HG02588 (cell line): ENCODE data around the gene ASIC2.

Experiments used
- ATAC-seq: cut with Tn5 transposase; IDR thresholded peaks from one replicate; pipeline ENCODE4 v1.9.1; 2021; ENCODE audit warnings: mild to moderate bottlenecking, moderate library complexity; ENCODE audit not compliant: unreplicated experiment

The ASIC2 gene

DNA sequence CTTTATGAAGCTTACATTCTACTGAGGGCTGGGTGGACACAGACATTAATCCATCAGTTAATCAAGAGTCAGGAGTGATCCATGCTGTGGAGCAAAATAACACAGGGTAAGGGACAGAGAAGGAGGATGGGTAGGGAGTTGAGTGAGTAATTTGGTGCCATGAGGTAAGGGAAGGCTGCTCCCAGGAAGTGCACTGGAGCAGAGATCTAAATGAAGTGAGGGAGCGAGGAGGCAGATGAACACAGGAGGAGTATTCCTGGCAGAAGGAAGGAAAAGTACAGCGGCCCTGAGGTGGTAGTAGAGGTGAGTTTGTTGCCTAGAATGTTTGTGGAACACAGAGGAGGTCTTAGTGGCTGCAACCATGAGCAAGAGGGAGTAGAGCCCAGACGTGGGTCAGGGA, 34.8 kb downstream of the ASIC2 start:
- ATAC-seq, result no peak

DNA sequence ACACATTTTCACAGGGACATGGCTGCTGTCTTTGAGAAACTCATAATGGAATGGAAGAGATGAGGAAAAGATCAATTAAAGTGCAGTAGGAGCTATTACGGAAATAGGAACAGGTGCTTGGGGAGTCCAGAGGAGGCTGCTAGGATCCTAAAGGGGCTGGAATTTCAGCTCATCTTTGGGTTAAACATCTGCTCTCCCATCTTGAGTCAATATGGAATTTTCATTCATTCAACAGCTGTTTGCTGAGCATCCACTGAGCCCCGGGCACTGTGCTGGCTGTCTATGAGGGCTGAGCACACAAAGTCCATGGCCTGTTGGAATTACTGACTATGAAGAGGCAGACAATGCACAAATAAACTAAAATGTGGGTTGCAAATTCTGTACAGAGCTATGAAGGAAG, 47.9 kb downstream of the ASIC2 start:
- no peak for ATAC-seq

DNA sequence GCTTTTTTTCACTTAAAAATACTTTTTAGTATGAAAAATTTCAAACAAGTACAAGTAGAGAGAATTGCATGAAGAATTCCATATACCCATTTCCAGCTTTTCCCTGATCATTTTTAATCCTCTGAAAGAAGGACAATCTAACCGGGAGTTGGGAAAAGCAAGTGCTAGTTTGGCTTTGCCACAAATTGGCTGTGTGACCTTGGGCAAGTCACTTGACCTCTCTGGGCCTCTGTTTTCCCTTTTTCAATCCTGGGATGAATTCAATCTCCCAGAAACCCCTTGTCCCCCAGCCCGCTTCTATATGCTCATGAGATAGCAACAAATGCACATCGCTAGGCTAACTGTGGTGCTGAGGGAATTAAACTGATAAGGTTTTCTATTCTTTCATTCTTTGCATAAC, 49.4 kb downstream of the ASIC2 start:
- ATAC-seq, result no peak

DNA sequence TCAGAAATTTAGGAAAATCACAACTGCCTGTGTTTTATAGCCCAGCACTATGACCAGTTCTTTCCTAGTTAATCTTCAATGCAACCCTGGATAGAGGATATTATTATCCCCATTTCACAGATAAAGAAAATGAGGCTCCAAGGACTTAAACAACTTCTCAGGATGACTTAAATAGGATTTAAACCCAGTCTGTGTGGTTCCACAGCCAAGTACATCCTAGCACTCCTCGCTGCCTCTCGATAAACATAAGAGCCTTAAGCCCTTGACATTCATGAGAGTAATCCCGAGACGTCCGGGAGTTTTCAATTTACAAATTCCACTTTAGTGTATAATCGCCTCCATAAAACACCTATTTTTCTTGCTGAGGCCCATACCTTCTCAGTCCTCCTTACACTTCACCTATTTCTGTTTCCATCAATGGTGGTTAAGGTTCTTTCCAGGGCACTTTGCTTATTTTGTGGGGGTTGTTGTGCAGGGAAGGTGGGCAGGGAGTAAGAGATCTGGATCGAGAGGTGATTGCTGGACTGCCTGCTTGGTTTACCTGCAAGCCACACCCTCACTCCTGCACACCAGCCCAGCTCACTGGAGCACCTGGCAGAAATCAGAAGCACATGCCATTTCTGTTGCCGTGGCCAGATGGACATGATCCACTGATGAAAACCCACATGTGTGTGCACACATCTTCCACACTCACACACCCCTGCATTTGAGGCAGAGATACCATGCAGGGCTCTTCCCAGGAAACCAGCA, 50.5 kb downstream of the ASIC2 start:
- no peak for ATAC-seq

DNA sequence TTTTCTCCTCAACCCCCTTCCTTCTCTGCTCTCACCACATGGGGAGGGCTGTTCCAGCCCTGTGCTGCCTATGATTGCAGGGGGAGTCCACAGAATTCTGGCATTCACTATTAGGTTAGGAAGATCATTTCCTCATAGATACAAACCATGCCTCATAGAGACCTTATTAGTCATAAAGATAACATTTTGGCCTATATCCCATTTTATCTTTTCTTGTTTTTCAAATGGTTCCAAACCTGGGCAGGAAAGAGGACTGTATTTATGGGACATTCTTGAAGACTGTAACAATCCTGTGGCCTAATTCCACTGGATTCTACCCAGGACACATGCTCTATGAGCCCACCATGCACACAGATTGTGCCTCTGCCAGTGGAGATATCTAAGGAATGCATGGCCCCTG, 51.7 kb downstream of the ASIC2 start:
- ATAC-seq, result no peak

DNA sequence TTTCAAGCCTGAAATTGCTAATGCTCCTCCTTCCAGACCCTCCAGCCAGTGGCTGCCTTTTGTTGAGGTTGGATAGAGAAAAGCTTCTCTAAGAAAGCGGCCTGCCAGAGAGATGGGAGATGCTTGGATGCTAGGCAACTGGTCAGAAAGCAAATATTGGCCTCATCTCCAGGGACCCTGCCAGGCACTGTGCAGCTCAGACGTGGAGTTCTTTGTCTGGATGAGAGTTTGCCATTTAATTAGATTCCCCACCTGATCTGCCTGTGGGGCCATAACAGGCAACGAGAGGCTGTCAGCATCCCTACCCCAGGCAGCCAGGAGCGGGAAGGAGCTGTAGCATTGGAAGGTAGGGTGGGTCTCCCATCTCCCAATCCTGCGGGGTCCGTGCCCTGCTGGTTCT, 52.7 kb downstream of the ASIC2 start:
- no peak for ATAC-seq

- ATAC-seq, result no peak
Observed at GRCh38 chr17:33239702-33240101, 53.4 kb downstream of the ASIC2 start.

GRCh38 chr17:33234930-33235685, 58.0 kb downstream of the ASIC2 start:
- no peak for ATAC-seq

DNA sequence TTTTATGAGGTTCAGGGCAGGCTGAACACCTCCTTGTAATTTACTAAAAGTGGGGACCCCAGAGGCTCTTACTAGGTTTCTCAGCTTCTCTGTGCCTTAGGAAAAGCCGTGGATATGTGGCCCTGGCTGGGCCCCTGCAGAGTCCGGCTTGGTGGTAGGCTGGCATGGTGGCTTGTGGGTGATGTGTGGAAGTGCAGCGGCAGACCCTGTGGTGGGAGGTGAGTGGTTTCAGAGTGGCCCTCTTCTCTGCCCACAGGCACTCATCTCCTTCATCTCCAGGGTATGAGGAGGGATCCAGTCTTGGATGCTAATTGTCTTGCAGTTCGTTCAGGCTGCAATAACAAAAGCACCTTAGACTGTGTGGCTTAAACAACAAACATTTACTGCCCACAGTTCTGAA, 58.9 kb downstream of the ASIC2 start:
- ATAC-seq, result no peak

DNA sequence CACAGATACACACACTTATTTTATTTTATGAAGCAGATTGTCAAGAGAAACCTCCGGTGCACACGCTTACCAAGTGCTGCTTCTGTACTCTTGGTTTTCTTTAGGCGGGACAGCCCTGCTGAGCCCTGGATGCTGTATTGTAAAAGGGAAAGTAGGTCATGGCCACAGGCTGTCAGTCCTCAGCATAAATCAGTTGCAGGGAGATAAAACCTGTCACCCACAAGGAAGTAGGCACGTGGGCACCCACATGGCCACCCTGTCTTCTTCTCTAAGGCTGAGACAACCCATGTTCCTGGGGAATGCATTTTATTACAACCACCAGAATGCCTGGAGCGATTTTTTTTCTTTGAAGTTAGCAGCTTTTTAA, 59.3 kb downstream of the ASIC2 start:
- no peak for ATAC-seq

GRCh38 chr17:33229499-33229898, 63.6 kb downstream of the ASIC2 start:
- ATAC-seq, result no peak

DNA sequence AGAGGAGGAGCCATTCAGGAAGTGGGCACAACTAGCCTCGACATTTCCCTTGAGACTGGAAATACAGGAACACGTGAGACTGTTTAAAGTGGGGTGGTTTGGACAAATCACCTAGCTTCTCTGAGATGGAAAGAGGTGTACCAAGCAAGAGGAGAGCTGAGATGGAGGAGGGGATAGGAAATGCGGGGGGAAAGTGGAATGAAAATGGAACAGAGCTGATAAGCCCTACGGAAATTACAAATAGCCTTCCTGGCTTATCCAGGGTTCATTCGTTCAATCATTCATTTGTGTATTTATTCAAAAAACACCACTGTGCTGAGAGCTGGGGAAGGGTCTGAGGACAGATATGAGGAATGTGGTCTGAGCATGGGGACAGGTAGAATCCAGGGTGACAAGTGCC, 64.1 kb downstream of the ASIC2 start:
- ATAC-seq, result no peak

DNA sequence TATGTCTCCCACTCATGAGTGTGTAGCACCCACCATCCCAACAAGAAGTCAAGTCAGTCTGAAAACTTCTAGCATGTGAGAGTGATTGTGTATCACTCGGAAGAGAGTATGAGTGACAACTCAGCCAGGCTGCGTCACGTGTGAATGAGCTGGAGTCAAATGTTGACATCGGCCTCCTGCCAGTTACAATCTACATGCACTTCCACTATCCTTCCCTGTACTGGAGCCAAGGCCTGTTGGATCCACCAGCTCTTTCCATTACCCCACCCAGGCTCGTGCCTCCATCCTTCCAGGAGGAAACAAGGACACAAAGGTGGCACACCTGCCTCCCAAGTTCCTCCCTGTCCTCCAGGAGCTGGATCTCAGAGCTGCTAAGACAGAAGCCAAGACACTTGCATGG, 64.5 kb downstream of the ASIC2 start:
- ATAC-seq, result no peak

- ATAC-seq, result no peak
Observed at GRCh38 chr17:33227911-33228310, 65.2 kb downstream of the ASIC2 start.

DNA sequence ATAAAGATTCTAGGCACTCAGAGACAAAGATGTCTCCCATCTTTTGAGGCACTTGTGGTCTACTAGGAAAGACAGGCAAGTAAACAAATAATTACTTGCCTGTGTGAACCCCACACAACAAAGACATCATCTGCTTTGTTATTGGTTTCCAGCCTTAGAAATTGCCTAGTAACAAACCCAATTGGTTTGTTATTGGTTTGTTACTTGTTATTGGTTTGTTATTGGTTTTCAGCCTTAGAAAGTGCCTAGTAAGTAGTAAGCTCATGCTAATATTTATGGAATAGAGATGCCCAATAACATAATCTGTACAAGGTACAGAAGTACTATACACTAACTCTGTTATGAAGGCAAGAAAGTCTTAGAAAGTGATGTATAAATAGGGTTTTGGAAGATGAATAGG, 67.1 kb downstream of the ASIC2 start:
- ATAC-seq, result no peak

GRCh38 chr17:33225509-33225908, 67.6 kb downstream of the ASIC2 start:
- no peak for ATAC-seq

- ATAC-seq, result no peak
Observed at GRCh38 chr17:33220036-33220435, 73.1 kb downstream of the ASIC2 start.

DNA sequence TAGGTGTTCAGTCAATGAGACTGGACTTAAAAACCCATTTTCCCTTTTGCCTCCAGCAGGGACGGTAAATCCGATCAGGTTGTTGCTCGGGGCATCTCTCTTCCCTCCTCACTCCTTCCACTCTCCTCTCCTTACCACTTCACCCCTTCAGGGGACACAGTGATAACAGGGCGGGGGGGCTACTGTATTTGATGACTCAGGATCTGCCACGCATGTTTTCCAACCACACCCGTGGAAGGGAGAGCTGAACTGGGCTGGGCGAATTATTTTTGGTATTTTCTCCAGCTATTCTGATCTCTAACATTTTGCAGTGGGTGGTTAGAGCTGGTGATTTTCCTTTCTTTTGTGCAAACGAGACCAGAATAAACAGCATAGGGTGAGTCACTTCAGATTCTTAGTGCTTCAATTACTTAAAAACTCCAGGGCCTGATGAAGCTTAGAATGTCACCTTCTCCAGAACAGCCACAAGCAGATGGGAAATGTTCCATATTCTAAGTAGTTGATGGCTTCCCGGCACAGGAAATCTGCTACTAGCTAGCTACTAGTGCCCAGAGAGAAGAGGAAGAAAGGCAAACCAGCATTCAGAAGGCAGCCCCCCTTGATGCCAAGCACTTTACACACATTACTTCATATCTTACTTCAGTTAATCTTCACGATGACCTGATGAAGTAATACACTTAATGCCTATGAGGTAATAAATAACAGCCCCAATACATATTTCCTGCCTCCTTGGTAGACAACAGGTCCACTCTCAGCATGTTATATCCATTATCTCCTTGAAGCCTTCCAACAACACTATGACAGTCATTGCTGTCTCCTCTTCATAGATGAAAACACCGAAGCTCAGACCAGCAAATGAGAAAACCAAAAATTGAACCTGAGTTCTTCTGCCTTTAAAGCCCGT, 74.1 kb downstream of the ASIC2 start:
- no peak for ATAC-seq

DNA sequence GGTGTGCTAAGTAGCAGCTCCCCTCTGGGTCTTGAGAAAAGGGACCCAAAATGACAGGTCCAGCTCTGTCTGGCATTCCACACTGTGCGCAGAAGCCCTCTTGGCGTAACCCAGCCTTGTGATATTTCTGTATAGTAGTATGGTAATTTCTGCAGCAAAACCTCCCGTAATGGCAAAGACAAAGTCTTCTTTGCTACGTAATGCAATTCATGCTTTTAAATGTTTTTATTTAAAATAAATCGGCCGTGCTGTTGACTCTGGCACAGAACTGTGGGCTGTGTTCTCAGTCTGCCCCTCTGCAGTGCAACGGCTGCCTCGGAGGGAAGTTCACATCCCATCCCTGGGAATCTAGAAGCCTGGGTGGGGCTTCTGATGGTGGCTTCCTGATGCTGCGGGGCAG, 75.2 kb downstream of the ASIC2 start:
- ATAC-seq, result no peak

DNA sequence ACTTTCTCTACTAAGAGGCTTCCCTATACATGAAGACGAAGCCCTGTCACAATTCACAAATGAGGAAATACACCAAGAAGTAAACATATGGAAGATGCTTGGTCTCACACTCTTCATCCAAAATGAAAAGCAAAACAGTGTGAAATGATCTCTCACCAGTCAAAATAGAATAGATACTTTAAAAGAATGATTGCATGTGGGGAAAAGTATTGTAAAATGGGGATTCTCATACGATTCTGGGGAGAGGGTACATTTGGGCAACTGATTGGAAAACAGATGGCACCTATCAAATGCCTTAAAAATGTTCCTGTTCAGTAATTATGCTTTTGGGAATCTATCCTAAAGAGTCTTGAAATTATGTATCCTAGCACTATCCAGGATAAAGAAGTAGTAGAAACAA, 78.1 kb downstream of the ASIC2 start:
- no peak for ATAC-seq

DNA sequence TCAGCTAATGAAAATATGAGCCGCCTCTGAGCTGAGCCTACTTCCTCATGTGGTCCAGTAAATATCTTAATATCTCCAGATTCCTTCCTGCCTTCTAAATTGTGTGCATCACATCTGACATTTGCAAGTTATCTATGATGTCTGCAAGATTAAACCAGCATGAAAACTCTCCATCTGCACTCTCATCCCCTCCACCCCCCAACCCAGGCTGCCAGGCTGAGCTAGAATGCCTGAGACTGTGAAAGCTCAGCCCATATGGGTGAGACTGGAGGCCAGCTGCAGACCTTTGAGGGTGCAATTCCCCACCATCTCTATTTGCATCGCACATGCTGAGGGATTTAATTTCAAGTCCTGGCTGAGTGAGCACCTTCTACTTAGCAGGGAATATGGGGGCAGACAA, 82.8 kb downstream of the ASIC2 start:
- ATAC-seq, result no peak

DNA sequence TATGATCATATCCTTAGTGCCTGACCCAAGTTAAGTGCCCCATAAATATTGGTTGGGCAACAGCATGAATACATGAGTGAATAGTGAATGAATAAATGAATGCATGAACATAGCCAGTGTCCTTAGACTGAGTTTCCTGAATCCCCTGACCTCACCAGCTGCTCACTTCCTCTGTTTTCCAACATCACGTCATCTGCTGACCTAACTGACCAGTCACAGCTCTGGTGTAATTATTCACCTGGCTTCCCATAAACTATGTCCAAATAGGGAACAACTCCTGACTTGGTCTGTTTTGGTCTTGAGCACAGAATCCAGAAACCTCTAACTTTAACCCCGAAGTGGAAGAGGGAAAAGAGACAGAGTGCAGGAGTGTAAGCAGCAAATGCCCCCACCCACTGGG, 83.4 kb downstream of the ASIC2 start:
- ATAC-seq, result no peak
